GM11168 (cell line): Measurements from ENCODE around the gene SHMT2.
"Not testable (repeated sequence)": the region's sequence is repeated elsewhere in the genome, so short reads cannot be mapped to it uniquely, and the experiment has no call there.

Experiments used
- in situ Hi-C: fragments of 300-500 bp; cut with MboI; formaldehyde crosslinking; loops from one replicate; pipeline ENCODE4 v1.12.0; 2022; ENCODE audit warnings: low sequenced_read_pairs; ENCODE audit not compliant: unreplicated experiment

Gene SHMT2

DNA sequence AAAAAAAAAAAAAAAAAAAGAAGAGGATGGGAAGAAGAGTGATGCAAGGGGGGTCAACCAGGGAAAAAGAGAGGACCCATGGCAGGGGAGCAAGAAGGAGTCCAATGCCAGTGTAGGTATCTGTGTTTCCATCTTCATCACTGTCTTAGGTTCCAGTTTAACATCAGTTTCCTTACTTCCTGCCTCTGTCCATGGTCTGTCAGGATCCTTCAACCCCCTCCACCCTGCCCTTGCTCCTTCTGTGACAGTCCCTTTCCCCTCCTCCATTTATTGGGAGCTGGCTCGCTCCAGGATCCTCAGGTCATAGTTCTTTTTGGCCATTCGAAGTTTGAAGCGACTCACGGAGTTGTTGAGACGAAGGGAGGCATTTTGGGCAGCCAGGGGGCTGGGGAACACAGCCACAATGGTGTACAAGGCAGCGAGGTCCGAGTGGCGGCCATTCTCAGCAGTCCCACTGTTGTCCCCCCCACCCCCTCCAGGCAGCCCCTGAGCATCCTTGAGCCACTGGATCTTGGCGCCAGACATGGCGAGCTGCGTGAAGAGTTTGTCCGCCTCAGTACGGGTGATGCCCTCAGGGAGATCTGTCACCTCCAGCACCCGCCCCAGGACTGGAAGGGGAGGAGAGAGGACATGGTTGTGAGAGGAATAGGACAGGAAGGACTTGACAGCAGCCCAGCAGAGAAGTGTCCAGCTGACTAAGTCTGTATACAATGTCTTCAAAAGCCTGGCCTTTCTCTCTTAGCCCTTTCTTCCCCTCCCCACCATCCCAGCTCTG is 25.2 kb downstream of the SHMT2 start:
- in situ Hi-C loops = no loop called here

GRCh38 chr12:57255916-57256315 is 26.4 kb downstream of the SHMT2 start:
- in situ Hi-C loops = no loop called here

GRCh38 chr12:57258977-57259970 is 29.8 kb downstream of the SHMT2 start:
- in situ Hi-C loops = no loop called here

DNA sequence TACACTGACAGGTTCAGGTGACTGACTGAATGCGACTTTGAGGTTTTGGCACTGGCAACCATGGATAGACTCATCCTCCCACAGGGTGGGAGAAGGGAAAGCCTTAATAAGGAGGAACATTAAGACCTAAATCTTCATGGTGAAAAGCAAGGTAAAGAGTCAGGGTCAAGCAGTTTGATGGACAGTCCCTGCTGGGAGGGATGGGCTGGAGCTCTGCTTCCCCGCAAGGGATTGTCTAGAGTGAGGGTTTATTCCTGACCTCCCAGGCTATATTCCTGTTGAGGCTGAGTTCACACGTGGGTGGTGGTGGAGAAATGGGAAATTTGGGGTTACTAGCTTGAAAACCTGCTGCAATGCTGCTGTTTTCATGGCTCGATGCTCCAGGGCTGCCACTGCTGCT is 30.9 kb downstream of the SHMT2 start:
- in situ Hi-C loops = no loop called here

GRCh38 chr12:57261428-57261865 is 31.9 kb downstream of the SHMT2 start:
- in situ Hi-C loops = no loop called here

DNA sequence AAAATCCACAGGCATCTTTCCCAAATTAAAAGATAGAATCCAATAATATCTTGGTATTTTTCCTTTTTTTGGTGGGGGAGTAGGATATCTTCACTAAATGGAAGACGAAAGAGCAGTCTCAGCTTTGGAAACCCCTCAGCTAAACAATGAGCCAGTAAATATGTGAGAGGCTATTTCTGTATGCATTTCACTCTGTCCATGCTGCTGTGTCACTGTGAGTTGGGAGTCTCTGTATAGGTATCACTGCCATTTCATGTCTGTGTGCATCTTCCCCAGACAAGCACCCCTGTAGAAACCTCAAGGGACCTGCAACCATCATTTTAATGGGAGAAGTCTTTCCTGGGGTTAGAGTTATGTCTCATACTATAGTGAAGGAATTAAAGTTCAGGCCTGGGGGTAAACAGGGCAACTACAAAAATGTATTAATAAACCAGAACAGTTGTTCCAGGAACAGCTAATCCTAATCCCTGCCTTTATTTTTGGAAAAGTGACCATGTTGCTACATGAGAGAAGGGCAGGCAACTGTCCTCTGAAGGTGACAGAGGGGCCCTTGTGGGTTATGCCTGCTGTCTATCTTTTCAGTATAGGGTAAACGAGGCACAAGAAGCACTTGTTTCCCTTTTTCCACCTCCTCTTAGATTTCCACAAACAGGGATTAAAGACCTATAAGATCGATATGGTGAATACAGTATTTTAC is 32.8 kb downstream of the SHMT2 start:
- in situ Hi-C loops = no loop called here

GRCh38 chr12:57263096-57263495 is 33.6 kb downstream of the SHMT2 start:
- in situ Hi-C loops = no loop called here

DNA sequence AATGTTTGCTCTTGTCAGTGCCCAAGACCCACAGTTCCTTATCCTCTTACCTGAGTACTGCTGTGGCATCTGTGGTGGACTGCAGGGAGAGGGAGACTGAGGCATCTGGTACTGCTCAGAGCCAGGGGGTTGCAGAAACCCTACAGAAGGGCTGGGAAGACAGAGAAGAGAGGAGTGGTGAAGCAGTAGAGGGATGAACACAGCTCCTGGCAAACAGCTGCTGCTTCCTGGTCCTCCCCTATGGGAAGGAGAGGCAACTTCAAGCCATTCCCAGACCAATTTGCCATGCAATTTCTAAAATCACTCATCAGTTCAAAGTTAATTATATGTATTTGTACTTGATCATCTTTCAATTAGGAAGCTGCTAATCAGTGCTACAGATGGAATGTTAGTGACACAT is 37.2 kb downstream of the SHMT2 start:
- in situ Hi-C loops = no loop called here

GRCh38 chr12:57268264-57268663 is 38.8 kb downstream of the SHMT2 start:
- in situ Hi-C loops = no loop called here

DNA sequence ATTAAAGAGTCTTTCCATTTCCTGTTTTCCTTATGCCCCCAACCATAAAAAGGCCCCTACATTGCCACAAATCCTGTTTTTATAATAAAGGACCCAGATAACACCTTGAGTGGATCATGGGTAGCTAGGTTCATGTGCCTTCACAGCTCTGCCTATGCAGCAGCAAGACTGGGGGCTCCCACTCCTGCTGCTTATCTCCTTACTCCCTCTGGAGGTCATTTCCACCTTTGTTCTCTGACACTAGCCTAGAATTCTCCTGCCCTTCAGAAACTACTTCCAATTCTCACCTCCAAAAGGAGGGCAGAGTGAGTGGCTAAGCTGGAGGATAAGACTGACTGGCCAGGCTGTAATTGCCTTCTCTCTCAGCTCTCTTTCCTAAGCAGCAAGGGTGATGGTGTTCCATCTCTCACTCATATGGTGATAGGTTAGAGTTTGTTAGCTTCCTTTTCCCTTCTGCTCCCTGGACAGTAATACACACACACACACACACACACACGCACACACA is 41.5 kb downstream of the SHMT2 start:
- in situ Hi-C loops = no loop called here

DNA sequence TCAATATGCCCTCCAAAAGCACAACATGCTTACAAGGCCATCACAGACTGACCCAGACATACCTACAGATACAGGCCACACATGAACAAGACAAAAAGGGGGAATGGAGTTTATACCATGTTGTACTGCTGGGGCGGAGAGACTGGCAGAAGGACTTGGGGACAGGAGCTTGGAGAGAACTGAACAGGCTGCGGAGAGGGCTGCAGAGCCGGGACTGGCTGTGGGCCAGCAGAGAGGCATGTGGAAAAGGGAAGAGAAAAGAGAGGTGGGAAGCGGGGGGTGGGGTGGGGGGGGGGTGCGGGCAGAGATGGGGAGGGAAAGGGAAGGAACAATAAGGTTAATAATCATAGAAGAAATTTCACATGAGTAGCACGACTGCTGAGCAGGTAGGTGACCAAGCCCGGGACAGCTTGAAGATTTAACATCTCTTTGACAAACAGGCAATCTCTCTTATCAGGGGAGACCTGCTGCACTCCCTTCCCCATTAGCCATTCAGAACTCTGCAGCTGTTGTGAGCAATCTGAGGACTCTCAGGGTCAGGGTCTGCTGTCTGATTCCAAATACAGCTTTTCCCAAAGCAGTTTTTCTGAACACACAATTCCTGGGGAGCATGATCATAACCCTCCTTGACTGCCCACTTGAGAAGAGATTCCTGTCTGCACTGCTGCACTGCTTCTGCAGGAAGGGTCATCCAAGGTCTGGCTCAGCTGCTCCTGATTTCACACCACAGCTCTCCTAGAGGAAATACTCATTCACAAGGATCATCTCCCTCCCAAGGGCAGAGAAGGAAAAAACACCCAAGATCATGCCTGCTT is 43.0 kb downstream of the SHMT2 start:
- in situ Hi-C loops = no loop called here

GRCh38 chr12:57273516-57273915 is 44.0 kb downstream of the SHMT2 start:
- in situ Hi-C loops = no loop called here

DNA sequence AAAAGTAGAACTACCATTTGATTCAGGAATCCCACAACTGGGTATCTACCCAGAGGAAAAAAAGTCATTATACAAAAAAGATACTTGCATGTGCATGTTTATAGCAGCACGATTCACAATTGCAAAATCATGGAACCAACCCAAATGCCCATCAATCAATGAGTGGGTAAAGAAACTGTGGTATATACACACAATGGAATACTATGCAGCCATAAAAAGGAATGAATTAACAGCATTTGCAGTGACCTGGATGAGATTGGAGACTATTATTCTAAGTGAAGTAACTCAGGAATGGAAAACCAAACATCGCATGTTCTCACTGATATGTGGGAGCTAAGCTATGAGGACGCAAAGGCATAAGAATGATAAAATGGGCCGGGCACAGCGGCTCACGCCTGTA is 46.7 kb downstream of the SHMT2 start:
- in situ Hi-C loops = not testable (repeated sequence)

GRCh38 chr12:57276935-57277563 is 47.5 kb downstream of the SHMT2 start:
- in situ Hi-C loops = no loop called here

DNA sequence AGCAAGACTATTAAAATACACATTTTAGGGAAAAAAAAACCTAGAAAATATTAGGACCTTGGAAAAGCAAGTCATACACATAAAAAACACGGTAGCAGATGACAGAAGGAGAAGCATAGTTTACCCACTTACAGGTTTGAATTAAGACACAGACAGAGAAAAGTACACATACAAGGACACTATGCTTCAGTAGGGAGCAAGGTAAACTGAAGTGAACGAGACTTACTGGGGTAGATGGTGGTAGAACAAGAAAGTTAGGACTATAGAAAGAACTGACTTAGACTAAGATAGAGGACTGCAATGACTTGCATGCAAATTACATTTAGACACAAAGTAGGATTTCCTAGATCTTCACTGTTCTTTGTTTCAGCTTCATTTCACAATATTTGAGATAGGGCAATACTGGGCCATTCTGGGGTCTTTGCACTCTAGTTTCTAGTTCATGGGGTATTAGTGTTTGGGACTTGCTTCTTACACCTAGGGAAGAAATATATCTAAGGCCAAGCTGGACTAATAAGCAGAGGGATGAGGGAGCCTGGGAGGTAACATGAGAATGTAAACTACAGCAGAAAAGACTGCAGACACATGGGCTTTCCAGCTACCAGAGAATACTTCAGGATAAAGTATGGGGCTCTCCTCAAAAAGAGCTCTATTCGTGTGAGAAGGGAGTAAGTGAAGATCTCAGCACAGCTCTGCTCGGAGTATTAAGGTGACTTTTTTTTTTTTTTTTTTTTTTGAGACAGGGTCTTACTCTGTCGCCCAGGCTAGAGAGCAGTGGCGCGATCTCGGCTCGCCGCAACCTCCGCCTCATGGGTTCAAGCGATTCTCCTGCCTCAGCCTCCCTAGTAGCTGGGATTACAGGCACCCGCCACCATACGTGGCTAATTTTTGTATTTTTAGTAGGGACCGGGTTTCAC is 49.2 kb downstream of the SHMT2 start:
- in situ Hi-C loops = no loop called here

- in situ Hi-C loops = no loop called here
These were observed 50.9 kb downstream of the SHMT2 start for GRCh38 chr12:57280211-57281062.

- in situ Hi-C loops = not testable (repeated sequence)
These were observed 52.6 kb downstream of the SHMT2 start for GRCh38 chr12:57282073-57282472.
